Stimulated activated CD8-positive, alpha-beta memory T cell treated with anti-CD3 and anti-CD28 coated beads, Interleukin-7, amount 100 ng/mL, for 48 hours (primary cell): ENCODE measurements around the gene FUOM.
"Not testable (repeated sequence)": the region's sequence is repeated elsewhere in the genome, so short reads cannot be mapped to it uniquely, and the experiment has no call there.

Source experiments
- DNase-seq, 2 donors: peaks; one replicate each; pipeline ENCODE4 v3.0.0-alpha.2; 2020; ENCODE audit warnings: low read depth in 1 of 2; ENCODE audit errors: extremely low read depth in 1 of 2

Gene FUOM

GRCh38 chr10:133370030-133370786 is 12.4 kb upstream of the FUOM start:
- DNase-seq: no peak

GRCh38 chr10:133368153-133368552 is 10.3 kb upstream of the FUOM start:
- DNase-seq: no peak

GRCh38 chr10:133367461-133367860 is 9.6 kb upstream of the FUOM start:
- DNase-seq: not testable (repeated sequence)

GRCh38 chr10:133366751-133367150 is 8.9 kb upstream of the FUOM start:
- DNase-seq: no peak

GRCh38 chr10:133366130-133366478 is 8.3 kb upstream of the FUOM start:
- DNase-seq: no peak

- DNase-seq: no peak
These were observed 7.8 kb upstream of the FUOM start for GRCh38 chr10:133365461-133366129.

- DNase-seq: no peak
These were observed 7.0 kb upstream of the FUOM start for GRCh38 chr10:133364645-133365431.

GRCh38 chr10:133362846-133363245 is 5.0 kb upstream of the FUOM start:
- DNase-seq: no peak

- no peak for DNase-seq
These were observed 4.1 kb upstream of the FUOM start for GRCh38 chr10:133361773-133362441.

GRCh38 chr10:133361227-133361626 is 3.4 kb upstream of the FUOM start:
- no peak for DNase-seq

GRCh38 chr10:133359972-133360610 is 2.3 kb upstream of the FUOM start:
- DNase-seq: no peak

GRCh38 chr10:133359554-133359971 is 1.7 kb upstream of the FUOM start:
- no peak for DNase-seq

GRCh38 chr10:133358925-133359310 is 1.1 kb upstream of the FUOM start:
- DNase-seq: no peak

GRCh38 chr10:133358162-133358924 is 524 bp upstream of the FUOM start:
- DNase-seq: no peak

- DNase-seq: no peak
These were observed 1.1 kb downstream of the FUOM start for GRCh38 chr10:133356549-133357284.

- no peak for DNase-seq
These were observed 1.8 kb downstream of the FUOM start for GRCh38 chr10:133355991-133356390.

- no peak for DNase-seq
These were observed 2.6 kb downstream of the FUOM start for GRCh38 chr10:133355266-133355665.

- no peak for DNase-seq
These were observed 3.1 kb downstream of the FUOM start for GRCh38 chr10:133354672-133355240.

GRCh38 chr10:133353988-133354605 is 3.7 kb downstream of the FUOM start:
- DNase-seq: no peak
